BE2C (cell line): ENCODE measurements around the gene CLN6.

Experiments used
- DNase-seq: peaks from one replicate; pipeline ENCODE4 v3.0.0-alpha.2; 2020
- H3K27me3 ChIP-seq: fragments of 250-450 bp; sonication (Bioruptor Pico); 2 replicates; pipeline ENCODE4 v1.5.1; 2020; ENCODE audit warnings: mild to moderate bottlenecking
- H3K36me3 ChIP-seq: fragments of 250-450 bp; sonication (Bioruptor Pico); 2 replicates; pipeline ENCODE4 v1.5.1; 2020; ENCODE audit warnings: mild to moderate bottlenecking
- H3K4me1 ChIP-seq: fragments of 250-450 bp; sonication (Bioruptor Pico); 2 replicates; pipeline ENCODE4 v1.5.1; 2020
- H3K4me3 ChIP-seq: 2 replicates; pipeline ENCODE4 v1.5.1; 2011; ENCODE audit warnings: low read depth, low read length
- H3K9me3 ChIP-seq: fragments of 250-450 bp; sonication (Bioruptor Pico); 2 replicates; pipeline ENCODE4 v1.5.1; 2020
- CTCF ChIP-seq: IDR thresholded peaks from 2 replicates; pipeline ENCODE4 v1.5.1; 2012; ENCODE audit warnings: mild to moderate bottlenecking, low read depth, low read length

Gene CLN6

GRCh38 chr15:68190048-68190447 lies 39.5 kb downstream of the CLN6 start:
- TF ChIP-seq CTCF, result no peak
- H3K9me3 ChIP-seq, result no peaks in the 10 kb centered on the region
- no peaks in the 10 kb centered on the region for H3K27me3 ChIP-seq
- peaks cover 43% of the 10 kb centered on the region for H3K36me3 ChIP-seq
- H3K4me1 ChIP-seq, result peaks cover 14% of the 10 kb centered on the region
- no peak overlapping the region for H3K4me3 ChIP-seq
- DNase-seq, result no peak

GRCh38 chr15:68188647-68189046 lies 40.9 kb downstream of the CLN6 start:
- Histone ChIP-seq H3K4me1 (peaks cover 25% of the 10 kb centered on the region), H3K9me3 (no peaks in the 10 kb centered on the region), H3K4me3 (no peak overlapping the region), H3K36me3 (peaks cover 39% of the 10 kb centered on the region), H3K27me3 (no peaks in the 10 kb centered on the region)
- no peak for DNase-seq
- no peak for TF ChIP-seq CTCF

- Histone ChIP-seq H3K4me3 (0 out of 2 replicates have a peak overlapping the region, but pooled peaks have one; percentile 1), H3K36me3 (peaks cover 29% of the 10 kb centered on the region), H3K9me3 (no peaks in the 10 kb centered on the region), H3K4me1 (peaks cover 30% of the 10 kb centered on the region), H3K27me3 (no peaks in the 10 kb centered on the region)
- DNase-seq, result peak; percentile 79
- no peak for TF ChIP-seq CTCF
Measured at GRCh38 chr15:68187559-68187958, 42.0 kb downstream of the CLN6 start.

GRCh38 chr15:68186671-68187397 lies 42.7 kb downstream of the CLN6 start:
- Histone ChIP-seq H3K36me3 (peaks cover 22% of the 10 kb centered on the region), H3K9me3 (no peaks in the 10 kb centered on the region), H3K4me1 (peaks cover 30% of the 10 kb centered on the region), H3K27me3 (no peaks in the 10 kb centered on the region), H3K4me3 (no peak overlapping the region)
- no peak for DNase-seq
- no peak for TF ChIP-seq CTCF

- peaks cover 20% of the 10 kb centered on the region for H3K36me3 ChIP-seq
- H3K4me1 ChIP-seq, result peaks cover 30% of the 10 kb centered on the region
- TF ChIP-seq CTCF, result no peak
Measured at GRCh38 chr15:68184616-68185480, 44.7 kb downstream of the CLN6 start.

More at GRCh38 chr15:68184616-68185480, 44.7 kb downstream of the CLN6 start:
- Histone ChIP-seq H3K4me3 (no peak overlapping the region), H3K27me3 (no peaks in the 10 kb centered on the region), H3K9me3 (no peaks in the 10 kb centered on the region)
- peak; percentile 54 for DNase-seq
